Endothelial cell of umbilical vein (primary cell): ENCODE data around the gene PCNT. TPM values are rescaled to one million over a fixed set of nuclear protein-coding genes. Genes with fewer than 3 reads are reported as not detected.

Source experiments
- BruUV-seq: library from RNA; stranded (reverse); fragments of 400-500 nt; replicated peaks from 2 replicates; lab custom pipeline; 2021; lab: Mats Ljungman, UMichigan
- CTCF ChIA-PET: fragments of 300-600, 350-600 bp; sonication (Branson Sonifier 250); formaldehyde crosslinking; loops from one replicate; lab custom pipeline; 2021; ENCODE audit warnings: antibody characterized with exemption, inconsistent platforms; lab: Charles Lee
- POLR2A ChIA-PET: fragments of 300-600, 350-600 bp; sonication (Branson Sonifier 250); formaldehyde crosslinking; loops from one replicate; lab custom pipeline; 2021; ENCODE audit warnings: antibody characterized with exemption, inconsistent platforms; lab: Charles Lee
- DNase-seq: peaks from one replicate; pipeline ENCODE4 v3.0.0-alpha.2; 2011; ENCODE audit warnings: low read depth, low spot score
- FAIRE-seq: peaks from 2 replicates; lab custom pipeline; 2011; peaks lifted over from hg19 to GRCh38; lab: Jason Lieb, UNC
- H2AFZ ChIP-seq: 2 replicates; pipeline ENCODE4 v1.6.0; 2012; ENCODE audit warnings: low read depth, low read length, control low read depth, inconsistent platforms
- H3K27ac ChIP-seq: 2 replicates; pipeline ENCODE4 v1.5.1; 2011; ENCODE audit warnings: low read depth, mild to moderate bottlenecking, control low read depth, low read length, moderate library complexity; ENCODE audit not compliant: insufficient read depth
- H3K27me3 ChIP-seq, 2 experiments: 2 replicates each; pipeline versions ENCODE4 v1.6.0 to v1.6.1; 2011; ENCODE audit warnings: low read length in 2 of 2, mixed read lengths in 1 of 2; ENCODE audit not compliant: control insufficient read depth in 2 of 2, insufficient read depth in 2 of 2
- H3K36me3 ChIP-seq, 2 experiments: 2 replicates in 1 of 2; 3 replicates in 1 of 2; pipeline ENCODE4 v1.5.1; 2011; ENCODE audit warnings: low read length in 2 of 2, mild to moderate bottlenecking in 1 of 2, moderate library complexity in 1 of 2; ENCODE audit not compliant: control insufficient read depth in 2 of 2, insufficient read depth in 2 of 2; ENCODE audit errors: extremely low read depth in 1 of 2
- H3K4me1 ChIP-seq: 3 replicates; pipeline ENCODE4 v1.5.1; 2011; ENCODE audit warnings: mild to moderate bottlenecking, low read length; ENCODE audit not compliant: control insufficient read depth, insufficient read depth; ENCODE audit errors: extremely low read depth
- H3K4me2 ChIP-seq: 2 replicates; pipeline ENCODE4 v1.6.1; 2011; ENCODE audit warnings: low read length, control low read depth, mixed read lengths; ENCODE audit not compliant: insufficient read depth
- H3K4me3 ChIP-seq, 3 experiments: fragments of 200-600 bp in 1 of 3; sonication (generic), shearing (Covaris generic) in 1 of 3; replicated peaks in 1 of 3; 2 replicates each; pipeline ENCODE4 v1.5.1; 2011 to 2016; ENCODE audit warnings: control low read depth in 3 of 3, low read length in 3 of 3, mild to moderate bottlenecking in 2 of 3, inconsistent platforms in 1 of 3, low read depth in 1 of 3, moderate library complexity in 1 of 3; ENCODE audit not compliant: insufficient read depth in 1 of 3
- H3K79me2 ChIP-seq: 2 replicates; pipeline ENCODE4 v1.6.0; 2012; ENCODE audit warnings: low read length, inconsistent platforms; ENCODE audit not compliant: control insufficient read depth, insufficient read depth
- H3K9ac ChIP-seq: replicated peaks from 2 replicates; pipeline ENCODE3; 2011; ENCODE audit warnings: low read length, control low read depth; ENCODE audit not compliant: insufficient read depth; ENCODE audit errors: extremely low read depth
- H3K9me1 ChIP-seq: replicated peaks from 3 replicates; pipeline ENCODE4 v1.6.0; 2011; ENCODE audit warnings: mild to moderate bottlenecking, low read length; ENCODE audit not compliant: control insufficient read depth, insufficient read depth; ENCODE audit errors: extremely low read depth
- H3K9me3 ChIP-seq: replicated peaks from 2 replicates; pipeline ENCODE4 v1.5.1; 2012; ENCODE audit warnings: low read length, inconsistent platforms; ENCODE audit not compliant: control insufficient read depth, insufficient read depth
- H4K20me1 ChIP-seq: replicated peaks from 2 replicates; pipeline ENCODE3; 2011; ENCODE audit warnings: mild to moderate bottlenecking, low read length; ENCODE audit not compliant: control insufficient read depth, insufficient read depth; ENCODE audit errors: extremely low read depth
- FOS ChIP-seq: IDR thresholded peaks from 2 replicates; pipeline ENCODE4 v1.6.1; 2011; ENCODE audit warnings: mild to moderate bottlenecking, low read length, moderate library complexity, borderline replicate concordance; ENCODE audit not compliant: insufficient read depth
- GATA2 ChIP-seq: IDR thresholded peaks from 2 replicates; pipeline ENCODE4 v1.7.0; 2011; ENCODE audit warnings: low read depth, mild to moderate bottlenecking, moderate library complexity, mixed read lengths, low read length; ENCODE audit not compliant: insufficient read length, insufficient read depth
- MAX ChIP-seq: IDR thresholded peaks from 2 replicates; pipeline ENCODE4 v1.6.1; 2011; ENCODE audit not compliant: insufficient read depth, insufficient read length
- MYC ChIP-seq: IDR thresholded peaks from one replicate; pipeline ENCODE4 v1.6.1; 2011; ENCODE audit warnings: mild to moderate bottlenecking, low read depth, low read length
- dilution Hi-C: fragments of 300-500 bp; cut with MboI; formaldehyde crosslinking; loops from one replicate; pipeline ENCODE4 v1.15.0; 2019; ENCODE audit warnings: low sequenced_read_pairs; ENCODE audit not compliant: extremely low pct_ligation_motif_present
- intact Hi-C: fragments of 100-400 bp; cut with micrococcal nuclease; formaldehyde crosslinking; loops from one replicate; pipeline ENCODE4 v1.10.0; 2022
- polyA plus RNA-seq, 4 experiments: library from polyadenylated mRNA; depleted of rRNA in 3 of 4; stranded (reverse) in 3 of 4; unstranded in 1 of 4; fragments of >200 nt; gene quantifications; 2 replicates each; pipeline versions ENCODE4 v1.2.1 to v1.2.3, GENCODE V29; 2011 to 2012; ENCODE audit warnings: missing spikeins in 1 of 4
- total RNA-seq: library from RNA; stranded (reverse); gene quantifications from 2 replicates; pipeline ENCODE4 v1.2.3, GENCODE V29; 2021

The PCNT gene
- total and polyA plus RNA-seq, 2 donors (not counting 3 experiments of a cell fraction or from before 2014, with no cell fraction given) = 9.6 to 49.5 TPM

GRCh38 chr21:46344219-46344915 lies 20.4 kb downstream of the PCNT start:
- Histone ChIP-seq H4K20me1 (no peaks in the 10 kb centered on the region), H3K9ac (no peak overlapping the region), H3K4me1 (no peaks in the 10 kb centered on the region), H3K27ac (no peak overlapping the region), H3K27me3 (no peaks in the 10 kb centered on the region), H2AFZ (no peak overlapping the region), H3K36me3 (peaks cover 7 to 17% of the 10 kb centered on the region in 2 experiments), H3K9me1 (no peaks in the 10 kb centered on the region), H3K4me2 (no peak overlapping the region), H3K79me2 (peaks cover 23% of the 10 kb centered on the region), H3K4me3 (no peak overlapping the region), H3K9me3 (no peaks in the 10 kb centered on the region)
- DNase-seq = no peak
- no peak for TF ChIP-seq FOS
- no peak for TF ChIP-seq MYC
- TF ChIP-seq MAX = no peak
- no peak for FAIRE-seq
- intact Hi-C loops (no loop called here), dilution Hi-C loops (no loop called here)
- CTCF ChIA-PET = interaction anchor here (0.9 to 1.1 kb wide), 2 partner anchors 19 to 47 kb away, joined by 3 read pairs; no protein-coding TSS in a partner anchor
- POLR2A ChIA-PET = no interaction called here
- no TSS peak for BruUV-seq

- Histone ChIP-seq H3K4me1 (no peaks in the 10 kb centered on the region), H3K79me2 (peaks cover 23% of the 10 kb centered on the region)
Observed at GRCh38 chr21:46345861-46346260, 21.9 kb downstream of the PCNT start.

More at GRCh38 chr21:46345861-46346260, 21.9 kb downstream of the PCNT start:
- DNase-seq = no peak
- BruUV-seq = no TSS peak
- Histone ChIP-seq H3K36me3 (peaks cover 9 to 24% of the 10 kb centered on the region in 2 experiments), H3K9ac (no peak overlapping the region), H4K20me1 (no peaks in the 10 kb centered on the region), H2AFZ (no peak overlapping the region), H3K4me3 (no peak overlapping the region), H3K9me1 (no peaks in the 10 kb centered on the region), H3K27me3 (no peaks in the 10 kb centered on the region), H3K9me3 (no peaks in the 10 kb centered on the region), H3K4me2 (no peak overlapping the region), H3K27ac (no peak overlapping the region)
- dilution Hi-C loops (no loop called here), intact Hi-C loops (no loop called here)
- no peak for TF ChIP-seq GATA2
- TF ChIP-seq FOS = no peak
- POLR2A ChIA-PET = no interaction called here
- CTCF ChIA-PET = no interaction called here
- FAIRE-seq = no peak
